Spleen (tissue), 11 donors: ENCODE data around the gene NHERF1. TPM values are rescaled to one million over a fixed set of nuclear protein-coding genes. Genes with fewer than 3 reads are reported as not detected.

Experiments used
- DNase-seq: peaks from one replicate; pipeline ENCODE4 v3.0.0-alpha.2; 2020
- H3K27ac ChIP-seq, 8 donors: fragments of 200-600 bp; sonication (generic) in 7 of 8; 1 replicate in 4 of 8; 2 replicates in 4 of 8; pipeline versions ENCODE4 v1.5.0 to v1.8.0; 2016 to 2021; ENCODE audit warnings: inconsistent platforms in 4 of 8, mild to moderate bottlenecking in 4 of 8, moderate library complexity in 1 of 8
- H3K27me3 ChIP-seq, 7 donors: fragments of 200-600 bp; sonication (generic) in 6 of 7; replicated peaks in 1 of 7; 1 replicate in 4 of 7; 2 replicates in 3 of 7; pipeline versions ENCODE4 v1.5.0 to v1.8.0; 2016 to 2021; ENCODE audit warnings: inconsistent platforms in 3 of 7, mild to moderate bottlenecking in 1 of 7
- H3K36me3 ChIP-seq, 6 donors: fragments of 200-600 bp; sonication (generic) in 5 of 6; 1 replicate in 4 of 6; 2 replicates in 2 of 6; pipeline versions ENCODE4 v1.5.0 to v1.8.0; 2016 to 2021; ENCODE audit warnings: inconsistent platforms in 2 of 6
- H3K4me1 ChIP-seq, 6 donors: fragments of 200-600 bp; sonication (generic) in 5 of 6; 1 replicate in 3 of 6; 2 replicates in 3 of 6; pipeline versions ENCODE4 v1.5.0 to v1.8.0; 2016 to 2021; ENCODE audit warnings: inconsistent platforms in 3 of 6
- H3K4me3 ChIP-seq, 8 donors: fragments of 200-600 bp; sonication (generic) in 7 of 8; 1 replicate in 4 of 8; 2 replicates in 4 of 8; pipeline versions ENCODE4 v1.5.0 to v1.8.0; 2016 to 2021; ENCODE audit warnings: inconsistent platforms in 4 of 8, mild to moderate bottlenecking in 4 of 8, moderate library complexity in 2 of 8
- H3K9me3 ChIP-seq, 8 donors: fragments of 200-600 bp; sonication (generic) in 7 of 8; 1 replicate in 4 of 8; 2 replicates in 4 of 8; pipeline versions ENCODE4 v1.5.0 to v1.8.0; 2016 to 2021; ENCODE audit warnings: inconsistent platforms in 4 of 8
- CTCF ChIP-seq, 11 experiments: fragments of 200-600 bp in 7 of 11; fragments of 450-650 bp in 4 of 11; sonication (generic) in 4 of 11; IDR thresholded peaks in 8 of 11; conservative IDR thresholded peaks in 3 of 11; 1 replicate in 7 of 11; 2 replicates in 4 of 11; pipeline versions ENCODE4 v1.4.0 to v1.8.0; 2016 to 2021; ENCODE audit warnings: antibody characterized with exemption in 11 of 11, inconsistent platforms in 4 of 11, mild to moderate bottlenecking in 1 of 11
- POLR2A ChIP-seq, 3 donors: fragments of 450-650 bp; IDR thresholded peaks; one replicate each; pipeline ENCODE4 v1.5.1; 2017; ENCODE audit warnings: antibody characterized with exemption in 3 of 3, mild to moderate bottlenecking in 1 of 3
- POLR2AphosphoS5 ChIP-seq, 3 donors: sonication (generic); formaldehyde crosslinking; IDR thresholded peaks; one replicate each; pipeline ENCODE4 v1.5.1; 2017; ENCODE audit warnings: antibody characterized with exemption in 3 of 3
- WGBS, 5 donors: extraction: QIAGEN DNeasy Blood & Tissue Kit in 3 of 5; methylation state at CpG; one replicate each; pipeline versions ENCODE4 v1.1.5 to v1.1.7; 2013 to 2018; 5-methylcytosine and 5-hydroxymethylcytosine counted together
- intact Hi-C: fragments of 100-400 bp; cut with DNase I; formaldehyde crosslinking; loops from one replicate; pipeline ENCODE4 v1.15.0; 2023; ENCODE audit warnings: low total_unique reads
- polyA plus RNA-seq, 3 donors: library from polyadenylated mRNA; stranded (reverse); fragments of 200-250 nt; gene quantifications; one replicate each; pipeline ENCODE4 v1.2.1, GENCODE V29; 2013
- total RNA-seq, 7 donors: library from RNA; depleted of rRNA in 3 of 7; stranded (reverse); fragments of >200 nt in 3 of 7; fragmentation: NEBNext Ultra II Directional in 4 of 7; extraction: Animal tissue kit (Norgen Biotek cat#: 25700) in 4 of 7; gene quantifications; one replicate each; pipeline versions ENCODE4 v1.1.0 to v1.2.1, GENCODE V29; 2016 to 2021
- donor health status: healthy with polysubstance abuse.
- donor health status: DM: no; HTN: no; CAD: no; lungs with moderate emphysema.
- donor health status: DM: no; HTN: no; CAD: no.
- donor health status: Bipolar disorder and iron deficiency.
- donor health status: healthy.
- donor health status: DM: no; HTN: no; CAD: no.
- donor health status: DM: yes; HTN: yes; CAD: no.

The NHERF1 gene
- total and polyA plus RNA-seq, 10 donors = 28.7 to 85.6 (median 52.0) TPM

GRCh38 chr17:74722782-74723181, 25.6 kb upstream of the NHERF1 start:
- no peak for DNase-seq
- H3K27me3 ChIP-seq = no peaks in the 10 kb centered on the region
- no peak overlapping the region for H3K27ac ChIP-seq
- H3K4me3 ChIP-seq = no peak overlapping the region
- no peaks in the 10 kb centered on the region for H3K36me3 ChIP-seq
- H3K9me3 ChIP-seq = peaks cover 0 to 6% (median 0%) of the 10 kb centered on the region in 8 donors
- WGBS, 5 donors = 72 to 85% (median 83%) methylated on average over 4 of the region's 4 CpGs
- intact Hi-C loops = no loop called here
- no peaks in the 10 kb centered on the region for H3K4me1 ChIP-seq
- TF ChIP-seq POLR2AphosphoS5 (IDR thresholded peaks at IDR 0.05) (no peak), CTCF (IDR thresholded peaks at IDR 0.05 in 8 of 11, conservative IDR thresholded peaks at IDR 0.05 in 3 of 11) (no peak), POLR2A (IDR thresholded peaks at IDR 0.05) (no peak)

- Histone ChIP-seq H3K9me3 (peaks cover 0 to 6% (median 0%) of the 10 kb centered on the region in 8 donors), H3K36me3 (no peaks in the 10 kb centered on the region), H3K27me3 (no peaks in the 10 kb centered on the region), H3K4me3 (no peak overlapping the region), H3K4me1 (no peaks in the 10 kb centered on the region), H3K27ac (no peak overlapping the region)
- intact Hi-C loops = no loop called here
- WGBS, 5 donors = 57 to 73% (median 60%) methylated on average over 5 of the region's 5 CpGs
- peak; percentile 11 for DNase-seq
- TF ChIP-seq POLR2A (IDR thresholded peaks at IDR 0.05) (no peak), POLR2AphosphoS5 (IDR thresholded peaks at IDR 0.05) (no peak), CTCF (IDR thresholded peaks at IDR 0.05 in 8 of 11, conservative IDR thresholded peaks at IDR 0.05 in 3 of 11) (no peak)
These were observed 24.5 kb upstream of the NHERF1 start for GRCh38 chr17:74723891-74724290.

- Histone ChIP-seq H3K27me3 (no peaks in the 10 kb centered on the region), H3K36me3 (no peaks in the 10 kb centered on the region), H3K27ac (no peak overlapping the region), H3K4me3 (no peak overlapping the region), H3K4me1 (peaks cover 2 to 8% (median 7%) of the 10 kb centered on the region in 6 donors), H3K9me3 (peaks cover 0 to 6% (median 0%) of the 10 kb centered on the region in 8 donors)
- intact Hi-C loops = no loop called here
- DNase-seq = no peak
- TF ChIP-seq POLR2A (IDR thresholded peaks at IDR 0.05) = no peak
- no peak for TF ChIP-seq CTCF (IDR thresholded peaks at IDR 0.05 in 8 of 11, conservative IDR thresholded peaks at IDR 0.05 in 3 of 11)
- TF ChIP-seq POLR2AphosphoS5 (IDR thresholded peaks at IDR 0.05) = no peak
- 82 to 96% (median 91%) methylated on average over 3 of the region's 3 CpGs for WGBS, 5 donors
These were observed 23.3 kb upstream of the NHERF1 start for GRCh38 chr17:74725111-74725510.

GRCh38 chr17:74728033-74728701, 20.3 kb upstream of the NHERF1 start:
- peaks cover 13 to 28% (median 20%) of the 10 kb centered on the region in 6 donors for H3K4me1 ChIP-seq
- no peaks in the 10 kb centered on the region for H3K27me3 ChIP-seq
- 90 to 99% (median 94%) methylated on average over 3 of the region's 3 CpGs for WGBS, 5 donors
- TF ChIP-seq CTCF (IDR thresholded peaks at IDR 0.05 in 8 of 11, conservative IDR thresholded peaks at IDR 0.05 in 3 of 11) (no peak), POLR2A (IDR thresholded peaks at IDR 0.05) (no peak), POLR2AphosphoS5 (IDR thresholded peaks at IDR 0.05) (no peak)
- no peak overlapping the region for H3K4me3 ChIP-seq
- intact Hi-C loops = no loop called here
- H3K27ac ChIP-seq = no peak overlapping the region
- DNase-seq = no peak
- no peaks in the 10 kb centered on the region for H3K36me3 ChIP-seq
- no peaks in the 10 kb centered on the region for H3K9me3 ChIP-seq
